Activated CD4-positive, alpha-beta T cell treated with anti-CD3 and anti-CD28 coated beads, Interleukin-2, amount 50 U/mL, for 24 hours (primary cell): ENCODE measurements around the gene KDM4B.

Experiments
- DNase-seq, 2 donors: peaks; one replicate each; pipeline ENCODE4 v3.0.0-alpha.2; 2020; ENCODE audit warnings: low read depth in 1 of 2, low spot score in 1 of 2

KDM4B gene

DNA sequence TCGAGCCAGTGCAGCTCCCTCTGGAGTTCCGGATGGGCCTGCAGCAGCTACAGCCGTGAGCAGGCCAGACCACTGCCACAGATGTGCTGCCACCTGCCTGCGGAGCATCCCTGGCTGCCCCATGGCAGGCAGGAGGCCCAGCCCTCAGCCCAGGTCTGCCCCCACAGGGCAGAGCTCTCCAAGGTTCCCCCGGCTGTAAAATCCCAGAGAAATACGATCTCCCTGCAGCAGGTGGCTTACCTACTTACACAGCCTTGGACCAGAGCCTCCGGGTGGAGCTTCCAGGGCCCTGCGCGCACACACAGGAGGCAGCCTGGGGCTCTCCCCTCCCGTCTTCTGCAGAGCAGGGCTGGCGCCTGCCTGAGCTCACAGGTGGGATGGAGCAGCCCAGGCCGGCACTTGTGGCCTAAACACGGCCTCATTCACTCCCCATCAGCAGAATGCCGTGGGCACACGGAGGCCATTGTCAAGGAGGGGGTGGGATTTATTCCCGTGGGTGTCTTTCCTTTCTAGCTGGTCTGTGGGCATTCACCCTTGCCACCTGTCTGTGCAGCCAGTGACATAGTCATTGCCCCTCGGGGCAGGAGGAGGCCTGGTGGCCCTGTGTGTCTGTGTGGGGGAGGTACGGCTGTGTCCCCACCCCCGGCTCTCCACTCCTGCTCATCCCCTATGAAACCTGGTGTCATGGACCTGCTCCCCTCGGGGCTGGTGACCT, 118.0 kb downstream of the KDM4B start:
- no peak for DNase-seq

DNA sequence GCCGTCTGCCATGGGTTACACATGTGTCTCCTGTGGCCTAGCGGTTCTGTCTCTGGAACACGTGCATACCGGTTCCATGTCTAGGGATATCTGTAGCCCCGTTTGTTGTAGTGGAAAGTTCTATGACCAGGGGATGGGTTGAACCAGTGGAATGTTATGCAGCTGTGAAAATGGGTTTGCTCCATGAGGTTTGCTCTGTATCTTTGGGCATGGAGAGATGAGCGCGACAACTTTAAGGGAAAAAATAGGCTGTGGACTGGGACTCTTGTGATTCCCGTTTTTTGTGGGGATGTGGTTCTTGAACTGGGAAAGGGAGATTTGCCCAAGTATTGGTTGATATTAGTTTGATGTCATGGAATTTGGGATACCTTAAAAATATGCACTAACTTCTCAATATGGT, 120.4 kb downstream of the KDM4B start:
- no peak for DNase-seq

DNA sequence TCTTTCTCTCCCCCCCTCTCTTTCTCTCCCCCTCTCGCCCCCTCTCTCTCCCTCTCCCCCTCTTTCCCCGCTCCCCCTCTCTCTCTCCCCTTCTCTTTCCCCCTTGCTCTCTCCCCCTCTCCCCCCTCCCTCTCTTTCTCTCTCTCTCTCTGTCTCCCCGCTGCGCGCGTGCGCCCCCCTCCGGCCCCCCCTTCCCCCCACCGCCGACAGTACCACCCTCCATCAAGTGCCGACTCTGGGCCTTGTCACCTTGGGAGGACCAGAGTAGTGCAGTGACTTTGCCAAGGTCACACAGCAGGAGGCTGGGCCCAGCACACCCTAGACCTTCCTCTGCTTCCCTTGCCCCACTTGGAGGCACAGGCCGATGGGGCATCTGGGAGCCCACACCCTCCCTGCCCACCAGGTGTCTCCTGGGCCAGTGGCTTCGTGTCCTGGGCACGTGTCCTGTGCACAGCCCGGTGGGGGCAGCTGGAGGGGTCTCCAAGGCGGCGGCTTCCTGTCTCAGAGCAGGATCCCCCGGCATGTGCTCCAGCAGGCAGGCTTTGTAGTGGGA, 121.6 kb downstream of the KDM4B start:
- no peak for DNase-seq

DNA sequence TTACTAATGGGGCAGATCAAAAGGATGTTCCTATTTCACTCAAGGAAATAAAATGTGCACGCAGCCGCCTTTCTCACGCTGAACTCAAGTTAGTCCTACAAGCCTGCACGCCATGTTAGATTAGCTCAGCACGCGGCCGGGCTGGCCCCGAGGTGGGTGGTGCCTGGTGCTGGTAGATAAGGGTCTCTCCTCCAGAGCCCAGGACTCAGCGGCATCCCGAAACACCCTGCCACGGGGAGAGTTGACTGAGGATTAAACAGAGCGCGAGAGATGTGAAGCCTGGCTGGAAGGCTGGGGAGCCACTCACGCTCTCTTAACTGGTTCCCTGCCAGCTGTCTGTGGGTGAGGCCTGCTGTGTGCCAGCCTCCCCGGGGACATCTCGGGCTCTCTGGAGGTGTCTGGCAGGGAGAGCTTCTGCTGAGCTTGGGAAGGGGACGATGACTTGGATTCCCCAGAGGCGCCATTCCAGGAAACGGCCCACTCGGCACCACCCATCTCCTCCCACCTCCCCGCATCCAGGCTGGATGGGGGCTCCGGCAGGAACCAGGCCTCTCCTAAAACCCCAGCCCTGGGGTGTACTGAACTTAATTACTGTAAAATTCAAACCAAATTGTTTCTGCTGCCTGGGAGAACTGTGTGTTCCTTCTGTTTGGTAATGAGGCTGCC, 122.2 kb downstream of the KDM4B start:
- DNase-seq, result no peak

DNA sequence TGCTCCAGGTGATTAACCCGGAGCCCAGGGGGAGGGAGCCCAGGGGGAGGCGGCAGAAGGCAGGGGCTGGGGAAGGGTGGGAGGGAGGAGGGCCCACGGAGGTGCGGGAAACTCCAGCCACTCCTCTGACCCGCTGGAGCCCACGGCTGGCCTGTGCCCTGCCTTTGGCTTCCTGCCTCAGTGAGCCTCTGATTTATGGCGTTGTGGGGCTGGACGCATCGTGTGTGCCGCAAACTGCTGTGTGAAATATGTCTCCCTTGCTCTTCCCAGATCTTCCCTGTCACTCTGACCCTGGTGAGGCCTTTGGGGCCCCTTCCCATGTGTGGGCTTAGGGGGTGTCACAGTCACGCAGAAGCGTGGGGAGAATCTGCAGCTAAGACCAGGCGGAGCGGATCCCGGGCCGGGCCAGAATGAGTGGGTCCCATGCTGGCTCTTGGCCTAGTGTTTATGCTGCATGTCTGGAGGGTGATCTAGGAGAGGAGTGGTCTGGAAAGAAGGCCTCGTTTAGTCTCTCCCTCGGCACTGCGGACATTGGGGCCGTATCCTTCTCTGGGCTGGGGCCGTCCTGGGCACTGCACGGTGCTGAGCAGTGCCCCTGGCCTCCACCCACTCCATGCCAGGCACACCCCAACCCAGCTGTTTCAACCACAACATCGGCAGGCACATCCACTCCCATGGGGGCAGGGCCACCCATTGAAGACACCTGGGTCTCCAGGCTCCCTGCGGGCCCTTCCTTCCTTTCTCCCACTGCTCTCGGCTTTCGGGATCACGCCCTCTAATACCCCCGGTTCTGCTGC, 123.0 kb downstream of the KDM4B start:
- no peak for DNase-seq

DNA sequence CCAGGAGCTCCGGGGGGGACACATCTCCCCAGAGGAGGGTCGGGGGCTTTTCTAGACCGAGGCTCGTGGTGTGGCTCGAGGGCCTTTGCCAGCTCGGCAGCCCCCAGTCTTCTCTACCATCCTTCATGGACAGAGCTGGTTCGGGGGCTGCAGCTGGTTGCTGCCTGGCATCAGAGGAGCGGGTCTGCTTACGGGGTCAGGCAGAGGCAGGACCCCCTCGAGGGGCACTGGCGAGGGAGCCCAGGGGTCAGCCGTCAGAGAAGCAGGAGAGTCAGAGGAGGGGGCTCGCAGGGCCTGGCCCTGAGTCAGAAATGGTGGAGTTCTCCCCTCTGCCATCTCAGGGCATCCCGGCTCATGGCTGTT, 123.5 kb downstream of the KDM4B start:
- DNase-seq, result no peak

DNA sequence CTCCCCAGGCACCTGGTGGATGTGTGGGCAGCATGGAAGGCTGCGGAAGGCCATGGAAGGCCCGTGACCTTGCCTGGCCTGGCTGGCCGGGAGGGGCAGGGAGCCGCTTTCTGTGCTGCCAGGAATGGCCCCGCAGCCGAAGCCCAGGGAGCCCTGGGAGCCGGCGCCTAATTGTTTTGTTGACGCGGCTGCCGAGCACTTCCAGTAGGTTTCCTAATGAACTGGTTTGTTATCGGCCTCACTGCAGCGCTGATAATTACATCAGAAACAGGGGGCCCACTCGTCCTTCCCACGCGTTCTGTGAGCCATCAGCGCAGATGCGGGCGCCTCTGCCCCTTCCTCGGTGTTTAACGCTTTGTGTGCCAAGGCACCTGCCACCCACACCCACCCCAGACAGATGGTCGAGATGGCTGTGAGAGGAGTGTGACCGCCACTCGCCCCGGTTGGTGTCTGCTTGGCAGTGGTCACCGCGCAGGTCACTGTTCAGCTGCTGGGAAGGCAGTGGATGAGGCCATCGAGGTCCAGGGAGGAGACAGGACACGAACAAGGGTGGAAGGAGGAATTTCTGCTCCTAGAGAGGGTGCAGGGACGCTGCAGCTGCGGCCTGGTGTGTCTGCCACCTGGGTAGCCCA, 124.5 kb downstream of the KDM4B start:
- no peak for DNase-seq

DNA sequence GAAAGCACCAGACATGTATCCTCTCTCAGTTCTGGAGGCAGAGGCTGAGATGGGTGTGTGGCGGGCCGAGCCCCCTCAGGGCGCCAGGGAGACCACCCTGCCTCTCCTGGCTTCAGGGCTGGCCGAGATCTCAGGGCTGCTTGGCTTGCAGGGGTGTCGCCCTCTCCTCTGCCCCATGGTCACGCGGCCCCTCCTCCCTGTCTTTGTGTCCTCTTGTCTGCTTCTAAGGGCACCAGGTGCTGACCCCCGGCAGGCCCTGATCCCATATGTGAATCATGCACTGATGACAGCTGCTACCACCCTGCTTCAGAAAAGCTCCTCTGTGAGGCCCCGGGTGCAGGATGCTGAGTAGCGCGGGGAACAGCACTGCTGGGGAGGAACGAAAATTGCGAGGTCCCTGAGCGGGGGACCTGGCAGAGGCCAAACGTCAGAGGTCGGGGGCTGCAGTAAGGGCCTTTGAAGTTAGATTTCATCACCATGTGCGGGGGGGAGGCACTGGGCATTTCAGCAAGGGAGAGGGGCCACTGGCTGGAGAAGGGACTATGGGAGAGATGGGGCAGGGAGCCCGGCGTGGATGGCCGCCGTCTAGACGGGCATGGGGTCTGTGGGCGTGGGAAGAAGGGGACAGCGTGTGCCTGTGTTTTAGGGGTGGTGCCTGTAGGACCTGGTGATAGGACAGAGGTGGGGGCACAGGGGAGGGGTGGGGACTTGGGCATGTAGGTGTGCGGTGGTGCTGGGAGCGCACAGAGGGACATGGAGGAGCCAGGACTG, 125.2 kb downstream of the KDM4B start:
- no peak for DNase-seq

DNA sequence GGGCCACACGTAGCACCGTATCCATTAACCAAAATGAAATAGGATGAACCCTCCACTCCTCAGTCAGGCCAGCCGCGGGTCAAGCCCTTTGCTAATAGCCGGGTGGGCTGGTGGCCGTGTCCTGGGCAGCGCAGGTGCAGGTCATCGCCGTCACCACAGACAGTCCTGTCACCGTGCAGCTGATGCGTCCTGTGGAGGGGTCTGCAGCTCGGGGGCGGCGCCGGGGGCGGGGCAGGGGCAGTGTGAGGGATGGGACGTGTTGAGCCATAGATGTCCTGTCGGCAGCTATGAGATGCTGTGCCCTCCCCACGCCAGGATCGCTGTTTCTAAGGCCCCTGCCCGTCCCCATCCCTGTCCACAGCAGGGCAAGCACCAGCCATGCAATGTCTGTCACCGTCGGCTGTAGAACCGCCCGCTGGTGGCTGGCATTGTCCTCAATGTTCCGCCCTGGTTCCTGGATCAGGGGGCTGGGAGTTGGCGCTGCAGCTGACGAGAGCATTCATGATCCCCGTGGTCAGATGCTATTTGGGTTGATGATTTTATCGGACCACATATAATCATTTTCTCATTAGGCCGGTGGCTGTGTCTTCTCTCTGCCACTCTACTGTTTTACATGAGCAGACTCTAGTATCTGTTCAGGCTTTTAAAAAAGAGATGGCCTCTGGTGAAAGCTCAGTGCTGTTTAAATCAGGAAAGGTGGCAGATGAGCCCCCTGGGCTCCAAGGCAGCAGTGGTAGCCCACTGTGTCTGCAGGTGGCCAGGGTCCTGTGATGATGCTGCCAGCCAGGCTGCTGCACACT, 126.1 kb downstream of the KDM4B start:
- no peak for DNase-seq

DNA sequence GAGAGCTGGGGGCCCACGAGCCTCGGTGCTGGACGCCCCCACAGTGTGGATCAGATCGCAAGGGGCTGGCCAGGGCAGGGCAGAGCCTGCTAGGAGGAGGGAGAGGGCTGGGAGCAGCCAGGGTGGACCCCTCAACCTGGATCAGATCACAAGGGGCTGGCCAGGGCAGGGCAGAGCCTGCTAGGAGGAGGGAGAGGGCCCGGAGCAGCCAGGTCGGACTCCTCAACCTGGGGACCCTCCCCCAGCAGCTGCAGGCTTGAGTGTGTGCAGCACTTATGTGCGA, 126.6 kb downstream of the KDM4B start:
- DNase-seq, result no peak

DNA sequence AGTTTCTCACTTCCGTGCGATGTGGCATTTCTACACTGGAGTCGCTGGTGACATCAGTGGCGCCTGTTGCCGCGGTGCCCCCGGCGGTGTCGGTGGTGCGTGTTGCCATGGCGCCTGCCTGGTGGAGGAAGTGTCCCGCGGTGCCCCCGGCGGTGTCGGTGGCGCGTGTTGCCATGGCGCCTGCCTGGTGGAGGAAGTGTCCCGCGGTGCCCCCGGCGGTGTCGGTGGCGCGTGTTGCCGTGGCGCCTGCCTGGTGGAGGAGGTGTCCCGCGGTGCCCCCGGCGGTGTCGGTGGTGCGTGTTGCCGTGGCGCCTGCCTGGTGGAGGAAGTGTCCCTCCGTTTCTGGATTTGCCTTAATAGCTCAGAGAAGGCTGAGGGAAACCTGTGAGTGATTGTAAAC, 127.6 kb downstream of the KDM4B start:
- no peak for DNase-seq

DNA sequence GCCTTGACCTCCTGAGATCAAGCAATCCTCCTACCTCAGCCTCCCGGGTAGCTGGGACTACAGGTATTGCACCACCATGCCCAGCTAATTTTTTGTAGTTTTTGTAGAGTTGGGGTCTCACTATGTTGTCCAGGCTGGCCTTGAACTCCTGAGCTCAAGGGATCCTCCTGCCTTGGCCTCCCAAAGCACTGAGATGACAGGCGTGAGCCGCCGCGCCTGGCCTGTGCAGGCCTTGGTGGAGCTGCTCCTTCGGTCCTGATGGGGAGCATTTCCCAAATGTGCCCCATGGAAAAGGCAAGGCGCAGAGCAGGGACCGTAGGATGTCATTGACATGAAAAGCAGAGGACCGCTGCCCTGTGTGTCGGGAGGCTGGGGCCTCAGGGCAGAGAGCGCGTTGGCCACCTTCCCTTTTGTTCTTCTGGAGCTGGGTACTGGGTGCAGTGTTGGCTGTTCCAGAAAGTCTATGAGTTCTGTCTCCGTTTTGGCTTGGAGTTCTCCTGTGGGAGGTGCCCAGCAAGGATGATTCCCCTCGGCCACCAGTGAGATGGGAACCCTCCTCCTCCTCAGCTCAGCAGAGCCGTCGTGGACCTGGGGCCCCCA, 128.5 kb downstream of the KDM4B start:
- DNase-seq, result no peak

DNA sequence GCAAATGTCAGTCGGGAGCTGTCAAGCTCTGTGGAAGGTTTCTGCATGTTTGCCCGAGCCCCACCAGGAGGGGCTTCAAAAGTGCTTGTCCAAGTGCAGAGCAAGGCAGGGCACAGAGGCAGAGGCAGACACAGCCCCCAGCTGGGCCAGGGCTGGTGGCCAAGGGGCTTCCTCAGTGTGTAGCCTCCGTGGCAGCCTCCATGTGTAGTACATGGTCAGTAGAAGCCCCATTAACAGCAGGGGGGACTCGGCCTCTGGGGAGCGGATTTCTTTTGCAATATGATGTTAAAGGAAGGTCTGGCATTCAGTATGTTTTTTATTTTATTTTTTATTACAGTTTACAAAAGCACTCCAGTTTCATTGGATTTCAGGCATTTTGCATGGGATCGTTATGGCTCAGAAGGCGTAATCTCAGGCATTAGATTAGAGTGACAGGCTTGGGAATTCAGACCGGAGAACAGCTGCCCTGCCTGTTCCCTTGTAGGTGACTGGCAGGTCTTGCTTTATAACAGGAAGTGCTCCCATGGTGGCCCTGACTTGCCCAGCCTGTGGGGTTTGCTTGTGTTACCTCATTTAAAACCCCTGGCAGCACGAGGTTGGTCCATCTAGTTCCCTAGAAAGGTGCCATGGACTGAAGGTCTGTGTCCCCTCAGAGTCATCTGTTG, 129.2 kb downstream of the KDM4B start:
- DNase-seq, result no peak

DNA sequence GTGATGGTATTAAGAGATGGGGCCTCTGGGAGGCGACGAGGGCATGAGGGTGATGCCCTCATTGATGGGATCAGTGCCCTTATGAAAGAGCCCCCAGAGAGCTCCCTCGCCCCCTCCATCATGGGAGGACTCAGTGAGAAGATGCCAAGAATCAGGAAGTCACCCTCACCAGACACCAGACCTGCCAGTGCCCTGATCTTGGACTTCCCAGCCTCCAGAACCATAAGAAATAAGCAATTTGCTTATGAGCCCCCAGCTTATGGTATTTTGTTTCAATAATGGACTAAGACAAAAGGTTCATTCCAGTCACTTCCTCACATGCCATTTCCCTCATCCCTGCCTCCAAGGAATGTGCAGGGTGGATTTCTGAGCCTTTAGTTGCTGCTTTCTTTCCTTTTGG, 129.7 kb downstream of the KDM4B start:
- no peak for DNase-seq

DNA sequence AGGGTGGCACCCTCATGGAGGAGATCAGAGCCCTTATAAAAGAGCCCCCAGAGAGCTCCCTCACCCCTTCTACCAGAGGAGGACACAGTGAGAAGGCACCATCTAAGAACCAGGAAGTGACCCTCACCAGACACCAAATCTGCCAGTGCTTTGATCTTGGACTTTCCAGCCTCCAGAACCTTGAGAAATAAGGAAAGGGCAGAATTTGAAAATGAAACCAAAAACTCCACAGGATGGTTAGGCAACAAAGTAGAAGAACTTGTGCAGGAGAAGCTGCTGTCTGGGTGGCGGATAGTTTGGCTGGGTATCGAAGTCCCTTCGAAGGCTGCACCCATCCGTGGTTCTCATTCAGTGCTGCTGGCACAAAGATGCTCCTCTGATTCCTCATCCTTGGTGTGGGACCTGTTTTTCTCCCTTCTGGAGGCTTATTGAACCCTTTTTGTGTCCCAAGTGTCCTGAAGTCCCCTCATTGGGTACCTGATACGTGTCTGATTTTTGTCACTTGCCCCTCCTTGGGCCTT, 130.8 kb downstream of the KDM4B start:
- no peak for DNase-seq

DNA sequence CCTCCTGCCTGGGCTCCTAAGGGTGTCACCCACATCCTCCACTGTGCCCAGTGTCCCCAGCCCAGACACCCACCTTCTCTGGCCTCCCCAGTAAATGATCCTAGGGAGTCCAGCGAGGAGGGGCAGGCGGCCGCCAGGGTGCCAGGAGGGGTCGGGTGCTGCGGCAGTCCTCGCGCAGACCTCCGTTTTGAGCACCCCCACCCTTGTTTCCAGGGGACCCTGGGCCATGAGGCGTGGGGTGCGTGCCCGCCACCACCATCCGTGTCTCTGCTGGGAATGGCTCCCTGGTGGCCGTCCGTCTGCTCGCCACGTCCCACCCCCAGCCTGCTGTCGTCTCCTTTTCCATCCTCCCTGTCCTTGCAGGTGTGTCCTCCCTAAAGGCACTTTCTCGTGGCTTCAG, 133.0 kb downstream of the KDM4B start:
- DNase-seq, result no peak

DNA sequence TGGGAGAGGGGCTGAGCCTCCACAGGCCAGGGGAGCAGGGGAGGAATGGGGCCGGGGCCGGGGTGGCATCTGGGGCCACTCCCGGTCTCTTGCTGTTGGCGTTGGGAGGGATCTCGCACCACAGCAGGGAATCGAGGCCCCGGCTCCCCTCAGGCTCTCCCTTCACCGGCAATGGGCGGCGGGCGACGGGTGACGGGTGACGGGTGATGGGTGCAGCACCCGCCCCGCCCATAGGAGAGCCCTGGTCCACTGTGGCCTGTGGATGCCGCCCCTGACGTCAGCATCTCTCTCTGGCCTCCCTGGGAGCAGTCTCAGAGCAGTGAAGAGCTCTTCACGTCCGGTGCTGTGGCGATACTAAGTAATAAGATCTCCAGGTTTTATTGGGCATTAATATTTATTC, 133.6 kb downstream of the KDM4B start:
- no peak for DNase-seq

DNA sequence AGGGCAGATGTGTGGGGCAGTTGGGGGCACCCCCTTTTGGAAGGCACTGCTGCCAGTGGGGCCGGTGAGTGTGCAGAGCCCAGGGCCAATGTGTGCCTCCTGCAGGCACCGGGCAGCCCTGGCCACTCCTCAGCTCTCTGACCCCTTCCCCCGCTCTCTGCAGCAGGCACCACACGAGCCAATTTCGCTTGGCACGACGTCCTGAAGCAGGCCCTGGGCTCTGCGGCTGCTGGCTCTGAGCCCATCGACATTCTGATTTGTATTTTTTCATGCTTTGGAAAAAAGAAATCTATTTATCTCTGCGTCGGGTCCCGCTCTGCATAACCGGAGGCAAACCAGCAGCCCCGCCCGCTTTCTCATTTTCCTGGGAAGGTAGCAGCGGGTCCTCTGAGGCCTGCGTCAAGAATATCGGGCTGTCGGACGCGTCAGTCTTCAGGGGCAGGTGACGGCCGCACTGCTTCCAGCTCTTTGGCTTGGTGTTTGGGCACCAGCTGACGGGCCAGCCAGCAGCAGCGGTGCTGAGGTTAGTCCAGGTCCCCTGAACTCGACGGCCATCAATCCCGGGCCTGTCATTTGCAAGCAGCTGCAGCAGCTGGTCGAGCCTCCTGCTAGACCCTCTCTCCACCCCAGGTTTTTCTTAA, 134.3 kb downstream of the KDM4B start:
- no peak for DNase-seq
